GM12878 (cell line): ENCODE data around the gene FAM78A. TPM values are rescaled to one million over a fixed set of nuclear protein-coding genes. Genes with fewer than 3 reads are reported as not detected.

Experiments used
- ATAC-seq: fragments of 200-7000 bp; cut with Tn5 transposase; 3 replicates; pipeline ENCODE4 v1.9.1; 2020; ENCODE audit warnings: mild to moderate bottlenecking, moderate library complexity
- BruUV-seq: library from RNA; stranded (reverse); fragments of 400-500 nt; replicated peaks from 2 replicates; lab custom pipeline; 2021; lab: Mats Ljungman, UMichigan
- CTCF ChIA-PET: fragments of 300-600 bp; sonication (Branson Sonifier 250); formaldehyde crosslinking; extraction: SDS; loops from one replicate; lab custom pipeline; 2021; ENCODE audit warnings: inconsistent platforms; lab: Yijun Ruan, JAX
- POLR2A ChIA-PET: fragments of 350-600 bp; formaldehyde crosslinking; extraction: SDS; loops from one replicate; lab custom pipeline; 2021; ENCODE audit warnings: inconsistent platforms; lab: Charles Lee
- RAD21 ChIA-PET: fragments of 300-600 bp; sonication (Branson Sonifier 250); formaldehyde crosslinking; loops from one replicate; lab custom pipeline; 2023; ENCODE audit warnings: antibody characterized with exemption; ENCODE audit not compliant: unreplicated experiment; lab: Charles Lee
- SMC1A ChIA-PET: fragments of 300-600 bp; sonication (Branson Sonifier 250); formaldehyde crosslinking; loops from one replicate; lab custom pipeline; 2023; ENCODE audit not compliant: unreplicated experiment, uncharacterized antibody; lab: Charles Lee
- DNase-seq: peaks from one replicate; pipeline ENCODE4 v3.0.0-alpha.2; 2011; ENCODE audit warnings: low read depth, low spot score
- FAIRE-seq: peaks from 3 replicates; lab custom pipeline; 2011; peaks lifted over from hg19 to GRCh38; lab: Jason Lieb, UNC
- H2AFZ ChIP-seq: 2 replicates; pipeline ENCODE4 v1.6.0; 2011; ENCODE audit warnings: low read depth, low read length, control low read depth; ENCODE audit not compliant: control insufficient read depth
- H3K27ac ChIP-seq: 2 replicates; pipeline ENCODE4 v1.5.1; 2011; ENCODE audit warnings: control low read depth; ENCODE audit not compliant: control insufficient read depth, insufficient read depth
- H3K27me3 ChIP-seq, 2 experiments: replicated peaks in 1 of 2; 2 replicates each; pipeline versions ENCODE4 v1.6.0 to v1.6.1; 2011; ENCODE audit warnings: low read length in 1 of 2; ENCODE audit not compliant: control insufficient read depth in 2 of 2, insufficient read depth in 2 of 2
- H3K36me3 ChIP-seq, 2 experiments: 2 replicates each; pipeline ENCODE4 v1.5.1; 2011; ENCODE audit warnings: low read length in 1 of 2; ENCODE audit not compliant: control insufficient read depth in 2 of 2, insufficient read depth in 2 of 2
- H3K4me1 ChIP-seq: 2 replicates; pipeline ENCODE4 v1.6.1; 2011; ENCODE audit warnings: mild to moderate bottlenecking, low read length, moderate library complexity, mixed read lengths; ENCODE audit not compliant: control insufficient read depth, insufficient read depth
- H3K4me2 ChIP-seq: 2 replicates; pipeline ENCODE4 v1.6.0; 2011; ENCODE audit warnings: control low read depth; ENCODE audit not compliant: control insufficient read depth, insufficient read depth
- H3K4me3 ChIP-seq: fragments of 200-600 bp; sonication (generic); 2 replicates; pipeline ENCODE4 v1.5.1; 2016
- H3K79me2 ChIP-seq: 2 replicates; pipeline ENCODE4 v1.6.0; 2011; ENCODE audit warnings: low read length; ENCODE audit not compliant: control insufficient read depth, insufficient read depth
- H3K9ac ChIP-seq: 2 replicates; pipeline ENCODE4 v1.8.0; 2011; ENCODE audit warnings: low read length, control low read depth, mixed read lengths; ENCODE audit not compliant: control insufficient read depth, insufficient read depth
- H3K9me3 ChIP-seq: replicated peaks from 3 replicates; pipeline ENCODE4 v1.5.1; 2011; ENCODE audit warnings: mild to moderate bottlenecking, low read length; ENCODE audit not compliant: control insufficient read depth, insufficient read depth
- H4K20me1 ChIP-seq: 2 replicates; pipeline ENCODE4 v1.6.0; 2011; ENCODE audit not compliant: control insufficient read depth, insufficient read depth
- ATF2 ChIP-seq: IDR thresholded peaks from 2 replicates; pipeline ENCODE4 v1.6.1; 2012; ENCODE audit warnings: low read length, inconsistent platforms
- BACH1 ChIP-seq: fragments of 450-650 bp; IDR thresholded peaks from 2 replicates; pipeline ENCODE4 v1.6.1; 2017; ENCODE audit warnings: mild to moderate bottlenecking, borderline replicate concordance
- BHLHE40 ChIP-seq, 2 experiments: fragments of 450-650 bp in 1 of 2; IDR thresholded peaks; 2 replicates each; pipeline ENCODE4 v1.6.1; 2011 to 2017; ENCODE audit warnings: low read depth in 2 of 2, borderline replicate concordance in 1 of 2, improper control_type of control experiment in 1 of 2, low read length in 1 of 2, mild to moderate bottlenecking in 1 of 2
- CHD2 ChIP-seq: IDR thresholded peaks from 2 replicates; pipeline ENCODE4 v1.6.1; 2011; ENCODE audit warnings: low read depth, low read length, improper control_type of control experiment, borderline replicate concordance
- CTCF ChIP-seq, 3 experiments: IDR thresholded peaks in 2 of 3; conservative IDR thresholded peaks in 1 of 3; 2 replicates each; pipeline ENCODE4 v1.5.1; 2011; ENCODE audit warnings: low read depth in 3 of 3, low read length in 3 of 3, mild to moderate bottlenecking in 3 of 3, control low read depth in 2 of 3, moderate library complexity in 2 of 3, inconsistent platforms in 1 of 3, mixed read lengths in 1 of 3; ENCODE audit not compliant: control insufficient read depth in 2 of 3, insufficient read depth in 1 of 3; ENCODE audit errors: extremely low read depth in 1 of 3
- EGR1 ChIP-seq, 2 experiments: IDR thresholded peaks; 1 replicate in 1 of 2; 2 replicates in 1 of 2; pipeline ENCODE4 v1.6.1; 2011 to 2012; ENCODE audit warnings: low read depth in 2 of 2, low read length in 2 of 2, borderline replicate concordance in 1 of 2, mild to moderate bottlenecking in 1 of 2, moderate library complexity in 1 of 2
- FOS ChIP-seq: IDR thresholded peaks from 3 replicates; pipeline ENCODE4 v1.6.1; 2011; ENCODE audit warnings: borderline replicate concordance; ENCODE audit not compliant: insufficient read length; ENCODE audit errors: extremely low read depth
- GATAD2B ChIP-seq: fragments of 450-650 bp; conservative IDR thresholded peaks from 2 replicates; pipeline ENCODE4 v1.6.1; 2017; ENCODE audit warnings: low read depth, mild to moderate bottlenecking, moderate library complexity
- HDAC6 ChIP-seq: fragments of 200-600 bp; sonication (generic); IDR thresholded peaks from one replicate; pipeline ENCODE4 v1.8.0; 2017; ENCODE audit warnings: antibody characterized with exemption; ENCODE audit not compliant: unreplicated experiment
- IKZF1 ChIP-seq: fragments of 450-650 bp; conservative IDR thresholded peaks from 2 replicates; pipeline ENCODE4 v1.6.1; 2017; ENCODE audit warnings: antibody characterized with exemption, mild to moderate bottlenecking
- MEF2A ChIP-seq: IDR thresholded peaks from 2 replicates; pipeline ENCODE4 v1.6.1; 2011; ENCODE audit warnings: low read depth, mild to moderate bottlenecking, low read length, moderate library complexity; ENCODE audit not compliant: insufficient read depth
- MTA3 ChIP-seq: IDR thresholded peaks from 2 replicates; pipeline ENCODE4 v1.6.1; 2012; ENCODE audit warnings: low read length, inconsistent platforms, borderline replicate concordance
- NFYA ChIP-seq: IDR thresholded peaks from 2 replicates; pipeline ENCODE4 v1.6.1; 2011; ENCODE audit warnings: low read depth, mild to moderate bottlenecking, low read length, improper control_type of control experiment, borderline replicate concordance
- POLR2A ChIP-seq: IDR thresholded peaks from 2 replicates; pipeline ENCODE4 v1.6.1; 2011; ENCODE audit warnings: low read depth, mild to moderate bottlenecking, low read length
- POU2F2 ChIP-seq: IDR thresholded peaks from 3 replicates; pipeline ENCODE4 v1.6.1; 2011; ENCODE audit warnings: low read depth, mild to moderate bottlenecking, low read length, borderline replicate concordance
- SMARCA5 ChIP-seq: fragments of 450-650 bp; IDR thresholded peaks from 2 replicates; pipeline ENCODE4 v1.6.1; 2017; ENCODE audit warnings: mild to moderate bottlenecking
- WRNIP1 ChIP-seq: IDR thresholded peaks from 2 replicates; pipeline ENCODE4 v1.6.1; 2011; ENCODE audit warnings: low read depth, low read length, improper control_type of control experiment, borderline replicate concordance
- WGBS: methylation state at CpG from one replicate; pipeline ENCODE4 v1.1.6; 2016; ENCODE audit warnings: low lambda C conversion rate; ENCODE audit not compliant: insufficient replicate concordance, insufficient coverage; ENCODE audit errors: missing lambda C conversion rate; 5-methylcytosine and 5-hydroxymethylcytosine counted together
- in situ Hi-C: fragments of 300-500 bp; cut with MboI; formaldehyde crosslinking; loops from 9 replicates; pipeline ENCODE4 v1.14.3; 2018; ENCODE audit warnings: mixed read lengths
- intact Hi-C: fragments of 100-400 bp; cut with micrococcal nuclease; formaldehyde crosslinking; loops from one replicate; pipeline ENCODE4 v1.14.2; 2022; ENCODE audit not compliant: unreplicated experiment
- polyA plus RNA-seq, 11 experiments: library from polyadenylated mRNA; depleted of rRNA in 4 of 11; unstranded in 6 of 11; stranded (reverse) in 5 of 11; fragments of >200 nt; fragmentation: Nextera tagmentation in 4 of 11; fragmentation: Illumina TruSeq in 1 of 11; extraction: Ambion mirVana in 4 of 11; extraction: Trizol in 1 of 11; gene quantifications; 1 replicate in 1 of 11; 2 replicates in 10 of 11; pipeline versions ENCODE4 v1.2.1 to v1.2.3, GENCODE V29; 2011 to 2016; ENCODE audit warnings: inconsistent platforms in 2 of 11, missing spikeins in 2 of 11, low read depth in 1 of 11
- total RNA-seq, 4 experiments: library from RNA; depleted of rRNA in 3 of 4; stranded (reverse); fragments of >200 nt in 3 of 4; fragmentation: Illumina TruSeq in 1 of 4; extraction: Trizol in 1 of 4; gene quantifications; 2 replicates each; pipeline versions ENCODE4 v1.2.1 to v1.2.3, GENCODE V29; 2013 to 2021

The FAM78A gene
- total and polyA plus RNA-seq, 10 of the 15 experiments (the other 5 are each of a cell fraction or from before 2014, with no cell fraction given): 0.18 to 32.5 (median 12.2) TPM

- no peak for TF ChIP-seq MEF2A
- no peak for TF ChIP-seq NFYA
Observed at GRCh38 chr9:131277910-131278701, 1.8 kb upstream of the FAM78A start (continued).

GRCh38 chr9:131277287-131277909 is 1.1 kb upstream of the FAM78A start:
- peaks cover 5 to 6% of the 10 kb centered on the region in 2 experiments; a peak in 3 of 4 replicates for H3K27me3 ChIP-seq
- H2AFZ ChIP-seq: no peak overlapping the region
- DNase-seq: no peak
- no TSS peak for BruUV-seq
- no peaks in the 10 kb centered on the region for H3K36me3 ChIP-seq
- SMC1A ChIA-PET: interaction anchor here (1.1 to 1.3 kb wide), 3 partner anchors 39 to 97 kb away, joined by 3 read pairs; no protein-coding TSS in a partner anchor
- no peaks in the 10 kb centered on the region for H4K20me1 ChIP-seq
- CTCF ChIA-PET: interaction anchor here (2.4 to 9.8 kb wide), 4 partner anchors 22 to 98 kb away, joined by 10 to 151 read pairs (median 36); no protein-coding TSS in a partner anchor
- intact Hi-C loops: no loop called here
- peak overlapping the region; percentile 99 for H3K4me3 ChIP-seq
- peaks cover 48% of the 10 kb centered on the region for H3K79me2 ChIP-seq
- H3K9ac ChIP-seq: peak overlapping the region; percentile 97
- in situ Hi-C loops: no loop called here
- peaks cover 11% of the 10 kb centered on the region for H3K4me1 ChIP-seq
- no peak overlapping the region for H3K27ac ChIP-seq
- no peaks in the 10 kb centered on the region for H3K9me3 ChIP-seq
- peak overlapping the region; percentile 77; the same call in 1 of the 2 replicates for H3K4me2 ChIP-seq
- RAD21 ChIA-PET: interaction anchor here (1.2 to 11.6 kb wide), 4 partner anchors 22 to 98 kb away, joined by 4 to 181 read pairs (median 20); no protein-coding TSS in a partner anchor
- 1% methylated on average over 38 of the region's 78 CpGs for WGBS
- ATAC-seq: no peak
- POLR2A ChIA-PET: interaction anchor here (0.6 to 1.4 kb wide), 3 partner anchors 9 to 23 kb away, joined by 3 to 6 read pairs (median 4); no protein-coding TSS in a partner anchor
- no peak for FAIRE-seq
- peak in 1 of 2 experiments; percentile 30; a peak in 1 of 3 replicates for TF ChIP-seq EGR1 (IDR thresholded peaks at IDR 0.05; ENCODE audit: borderline replicate concordance in 1 of 2, low read depth in 2 of 2, low read length in 2 of 2)
- peak; percentile 43 for TF ChIP-seq POLR2A
- peak in 1 of 2 experiments; percentile 45; a peak in 2 of 4 replicates for TF ChIP-seq BHLHE40 (IDR thresholded peaks at IDR 0.05; ENCODE audit: borderline replicate concordance in 1 of 2, low read depth in 2 of 2, low read length in 1 of 2)
- no peak for TF ChIP-seq FOS
- no peak for TF ChIP-seq POU2F2
- TF ChIP-seq ATF2: no peak
- 0 out of 2 replicates have a peak, but pooled peaks have one; percentile 11 for TF ChIP-seq SMARCA5
- TF ChIP-seq GATAD2B: peak; percentile 30; the same call in 1 of the 2 replicates
- TF ChIP-seq MTA3: no peak
- TF ChIP-seq IKZF1: 0 out of 2 replicates have a peak, but pooled peaks have one; percentile 19
- no peak for TF ChIP-seq WRNIP1
- TF ChIP-seq CHD2: no peak
- peak; percentile 32 for TF ChIP-seq HDAC6
- no peak for TF ChIP-seq BACH1
- peak in 1 of 3 experiments; percentile 30; a peak in 1 of 6 replicates for TF ChIP-seq CTCF (IDR thresholded peaks at IDR 0.05 in 2 of 3, conservative IDR thresholded peaks at IDR 0.05 in 1 of 3; ENCODE audit: control insufficient read depth in 2 of 3, extremely low read depth in 1 of 3, insufficient read depth in 1 of 3, low read depth in 3 of 3, low read length in 3 of 3)
